ENCODE data around the gene GLE1.

DNA sequence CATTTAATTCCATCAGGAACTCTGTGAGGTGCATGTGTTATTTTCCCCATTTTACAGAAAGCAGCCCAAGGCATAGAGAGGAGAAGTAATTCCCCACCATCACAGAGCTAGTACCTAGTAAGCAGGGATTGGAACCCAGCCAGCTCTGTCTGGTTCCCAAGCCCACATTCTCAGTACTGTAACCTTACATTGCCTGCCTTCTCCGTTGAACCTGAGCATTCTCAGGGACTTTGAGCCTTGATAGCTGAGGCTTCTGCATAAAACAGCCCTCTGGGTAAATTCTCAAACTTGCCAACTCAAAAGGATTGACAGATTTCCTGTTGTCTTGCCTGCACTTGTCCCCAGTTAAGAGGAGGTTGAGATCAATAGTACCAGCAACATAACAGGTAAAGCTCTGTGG, 9.2 kb upstream of the GLE1 start:
- no peak for TF ChIP-seq FOXM1 (IDR thresholded peaks at IDR 0.05; ENCODE audit: borderline replicate concordance)
- no peak for TF ChIP-seq FOXA1 (IDR thresholded peaks at IDR 0.05)
- TF ChIP-seq SP1 (IDR thresholded peaks at IDR 0.05) = no peak
- no peak for TF ChIP-seq ZNF384 (IDR thresholded peaks at IDR 0.05)
- no peak for TF ChIP-seq FOXK2 (IDR thresholded peaks at IDR 0.05)
- no peak for TF ChIP-seq NFRKB (IDR thresholded peaks at IDR 0.05)
- no peak for TF ChIP-seq TARDBP (IDR thresholded peaks at IDR 0.05)
- TF ChIP-seq BHLHE40 (IDR thresholded peaks at IDR 0.05; ENCODE audit: borderline replicate concordance) = no peak
- TF ChIP-seq ARNT (IDR thresholded peaks at IDR 0.05) = no peak
- no peak for TF ChIP-seq CTBP1 (IDR thresholded peaks at IDR 0.05; ENCODE audit: borderline replicate concordance)
- no peak for TF ChIP-seq HDGF (IDR thresholded peaks at IDR 0.05; ENCODE audit: borderline replicate concordance)
- no peak for TF ChIP-seq SUZ12 (IDR thresholded peaks at IDR 0.05)
